ENCODE data around the gene SLC12A7.
A peak's percentile ranks its signal among the peaks of the same experiment; 100 is the strongest.
"Not testable (repeated sequence)": the region's sequence is repeated elsewhere in the genome, so short reads cannot be mapped to it uniquely, and the experiment has no call there.

SLC12A7 gene
- 47.5 to 172 (median 98.1) reads per million in 17 experiments for total RNA-seq

DNA sequence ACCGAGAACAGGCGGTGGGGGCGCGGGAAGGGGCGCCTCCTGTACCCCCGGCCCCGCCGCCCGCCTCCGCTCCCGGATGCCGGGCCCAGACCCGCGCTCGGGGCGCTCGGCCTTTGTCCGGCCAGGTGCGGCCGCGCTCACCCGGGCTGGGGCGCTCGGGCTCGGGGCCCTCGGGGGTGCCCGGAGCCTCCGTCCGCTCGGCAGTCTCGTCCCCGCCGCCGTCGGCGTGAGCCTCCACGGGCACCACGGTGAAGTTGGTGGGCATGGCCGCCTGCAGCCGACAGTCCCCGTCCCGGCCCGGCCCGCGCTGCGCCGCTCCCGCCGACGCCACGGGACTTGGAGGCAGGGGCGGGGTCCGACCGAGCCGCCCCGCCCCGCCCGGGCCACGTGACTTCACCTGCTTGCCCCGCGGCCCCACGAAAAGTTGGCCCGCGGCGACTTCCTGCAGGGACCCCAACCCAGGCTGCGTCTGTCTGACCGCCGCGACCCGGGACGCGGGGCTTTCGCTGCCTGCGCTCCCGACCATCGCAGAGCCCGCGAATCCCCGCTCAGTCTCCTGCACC lies at the start of gene SLC12A7:
TSS of gene SLC12A7 (minus strand) at position 337 of the 563 bp plus-strand sequence. CDS start at position 265, 72 bp downstream.
- peak; percentile 62 to 90 (median 70) for DNase-seq

- DNase-seq: no peak
Observed at GRCh38 chr5:1161108-1161832, 49.4 kb upstream of the SLC12A7 start.

DNA sequence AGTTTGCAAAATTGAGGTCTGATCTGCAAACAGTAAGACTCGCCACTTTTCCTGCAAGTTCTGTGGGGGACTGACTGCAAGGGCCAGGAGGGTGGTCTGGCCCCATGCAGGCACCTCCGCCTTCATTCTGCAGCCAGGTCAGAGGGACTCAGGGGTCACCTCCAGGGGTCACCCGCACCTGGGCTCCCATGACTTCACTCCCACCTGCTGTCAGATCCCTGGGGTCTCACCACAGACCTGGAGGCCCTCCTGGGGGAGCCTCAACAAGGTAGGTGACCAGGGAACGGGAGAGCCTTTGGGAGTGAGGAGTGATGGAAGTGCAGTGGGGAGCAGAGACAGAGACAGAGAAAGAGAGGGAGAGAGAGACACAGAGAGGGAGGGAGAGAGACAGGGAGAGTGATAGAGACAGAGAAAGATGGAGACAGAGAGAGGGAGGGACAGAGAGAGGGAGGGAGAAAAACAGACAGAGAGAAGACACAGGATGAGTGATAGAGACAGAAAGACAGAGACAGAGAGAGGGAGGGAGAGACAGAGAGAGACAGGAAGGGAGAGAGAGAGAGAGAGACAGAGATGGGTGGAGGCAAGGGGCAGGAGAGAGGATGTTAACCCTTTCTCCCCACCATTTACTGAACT lies 48.0 kb upstream of the SLC12A7 start:
- no peak for DNase-seq

DNA sequence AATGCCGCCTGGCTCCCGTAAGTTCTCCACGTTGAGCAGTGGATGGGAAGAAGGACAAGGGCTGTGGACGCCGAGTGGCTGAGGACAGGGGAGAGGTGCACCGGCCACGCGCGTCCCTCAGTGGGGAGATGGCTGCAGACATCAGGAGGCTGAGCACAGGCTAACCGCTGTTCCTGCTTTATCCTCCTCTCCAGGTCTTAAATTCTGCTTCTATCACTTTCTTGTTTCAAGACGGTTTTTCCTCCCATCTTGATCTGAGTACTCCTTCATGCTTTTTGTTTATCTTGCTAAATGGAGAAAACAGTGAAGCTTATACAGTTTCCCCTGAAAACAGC lies 47.4 kb upstream of the SLC12A7 start:
- DNase-seq: no peak

DNA sequence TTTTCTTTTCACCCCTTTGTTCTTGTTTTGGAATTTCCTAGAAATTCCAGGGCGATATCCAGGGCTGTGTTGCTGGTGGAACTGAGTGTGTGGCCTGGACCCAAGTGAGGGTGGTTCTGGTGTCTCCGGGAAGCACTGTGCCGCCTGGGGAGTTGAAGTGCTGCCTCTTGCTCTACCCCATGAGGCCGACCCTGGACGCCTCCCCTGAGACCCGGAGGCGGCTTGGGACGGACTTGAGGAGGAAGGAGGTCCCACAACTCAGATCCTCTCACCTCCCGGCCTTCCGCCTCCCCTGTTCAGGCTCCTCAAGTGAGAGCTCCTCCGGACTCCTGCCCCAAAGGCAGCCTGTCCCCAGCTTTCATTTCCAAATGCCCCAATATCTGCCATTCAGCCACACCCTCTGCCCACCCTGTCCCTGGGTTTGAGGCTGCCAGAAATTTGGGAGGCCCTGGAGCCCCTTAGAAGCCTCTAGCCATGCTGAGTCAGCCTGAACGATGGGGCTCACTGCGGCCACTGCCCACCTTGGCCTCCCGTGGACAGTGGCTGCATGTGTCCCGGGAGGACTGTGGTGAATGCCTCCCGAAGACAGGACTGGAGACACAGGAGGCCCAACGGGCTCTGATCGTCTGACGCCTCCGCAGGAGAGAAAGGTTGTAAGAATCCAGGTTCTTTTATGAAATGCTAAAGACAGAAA lies 46.9 kb upstream of the SLC12A7 start:
- DNase-seq: no peak

DNA sequence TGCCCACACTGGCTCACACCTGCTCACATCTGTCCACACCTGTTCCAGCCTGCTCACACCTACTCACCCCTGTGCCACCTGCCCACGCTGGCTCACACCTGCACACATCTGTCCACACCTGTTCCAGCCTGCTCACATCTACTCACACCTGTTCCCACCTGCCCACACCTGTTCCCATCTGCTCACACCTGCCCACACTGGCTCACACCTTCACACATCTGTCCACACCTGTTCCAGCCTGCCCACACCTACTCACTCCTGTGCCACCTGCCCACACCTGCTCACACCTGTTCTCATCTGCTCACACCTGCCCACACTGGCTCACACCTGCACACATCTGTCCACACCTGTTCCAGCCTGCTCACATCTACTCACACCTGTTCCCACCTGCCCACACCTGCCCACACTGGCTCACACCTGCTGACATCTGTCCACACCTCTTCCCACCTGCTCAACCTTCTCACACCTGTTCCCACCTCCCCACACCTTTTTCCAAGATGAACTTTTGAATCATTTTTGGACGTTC lies 45.7 kb upstream of the SLC12A7 start:
- not testable (repeated sequence) for DNase-seq

GRCh38 chr5:1156754-1157460 lies 45.0 kb upstream of the SLC12A7 start:
- no peak for DNase-seq

- DNase-seq: no peak
Observed at GRCh38 chr5:1156033-1156753, 44.3 kb upstream of the SLC12A7 start.

DNA sequence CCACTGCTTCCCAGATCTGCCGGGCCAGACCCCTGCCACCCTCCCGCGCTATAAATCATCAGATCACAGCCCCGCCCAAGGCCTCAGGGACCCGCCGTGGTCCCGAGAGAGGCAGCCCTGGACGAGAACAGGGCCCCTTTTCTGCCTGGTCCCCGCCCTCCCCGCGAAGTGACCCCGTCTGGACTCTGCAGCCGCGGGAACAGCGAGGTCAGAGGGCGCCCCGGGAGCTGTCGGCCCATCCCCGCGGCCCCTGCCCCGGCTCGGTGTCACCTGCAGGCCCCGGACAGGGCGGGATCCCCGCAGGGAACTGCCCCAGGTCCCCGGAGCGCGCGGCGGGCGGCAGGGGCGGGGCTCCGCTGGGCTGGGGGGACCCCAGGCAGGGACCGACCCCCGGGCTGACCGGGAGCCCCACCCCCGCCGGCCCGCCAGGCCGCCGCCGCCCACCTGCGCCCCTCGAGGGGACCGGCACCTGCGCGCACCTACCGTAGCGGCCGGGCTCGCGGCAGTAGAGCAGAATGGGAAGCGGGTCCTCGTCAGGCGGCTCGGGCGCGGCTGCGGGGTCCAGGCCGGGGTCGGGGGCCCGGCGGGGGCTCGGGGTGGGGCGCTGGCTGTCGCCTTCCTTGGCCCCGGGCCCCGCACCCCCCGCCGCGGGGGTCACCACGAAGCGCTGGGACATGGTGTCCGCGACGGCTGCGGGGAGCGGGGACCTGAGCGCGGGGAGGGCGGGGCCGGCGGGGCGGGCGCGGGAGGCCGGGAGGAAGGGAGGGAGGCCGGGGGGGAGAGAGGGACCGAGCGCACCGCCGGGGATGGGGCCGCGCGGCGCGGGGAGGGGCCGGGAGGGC lies 43.5 kb upstream of the SLC12A7 start:
- no peak for DNase-seq

- DNase-seq: no peak
Observed at GRCh38 chr5:1153428-1153827, 41.6 kb upstream of the SLC12A7 start.

GRCh38 chr5:1152771-1153282 lies 41.0 kb upstream of the SLC12A7 start:
- no peak for DNase-seq

GRCh38 chr5:1152156-1152555 lies 40.3 kb upstream of the SLC12A7 start:
- DNase-seq: no peak

GRCh38 chr5:1151316-1151715 lies 39.5 kb upstream of the SLC12A7 start:
- DNase-seq: no peak

DNA sequence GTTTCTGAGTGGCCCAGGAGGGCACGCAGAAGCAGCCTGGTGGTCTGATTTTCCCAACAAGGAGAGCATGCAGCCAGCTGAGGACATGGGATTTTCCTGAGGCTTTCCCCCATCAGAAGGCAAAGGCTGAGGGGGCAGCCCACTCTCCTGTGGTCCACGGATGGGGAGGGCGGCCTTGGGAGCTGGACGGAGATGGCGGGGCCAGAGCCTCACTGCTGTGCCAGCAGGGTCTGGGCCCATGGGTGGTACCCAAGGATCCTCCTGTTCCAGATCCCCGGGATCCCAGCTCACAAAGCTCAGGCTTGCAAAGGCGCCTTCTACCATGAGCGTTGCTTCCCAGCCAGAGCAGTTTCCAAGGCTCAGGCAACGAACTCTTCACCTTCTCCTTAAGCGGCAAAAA lies 39.0 kb upstream of the SLC12A7 start:
- DNase-seq: no peak

DNA sequence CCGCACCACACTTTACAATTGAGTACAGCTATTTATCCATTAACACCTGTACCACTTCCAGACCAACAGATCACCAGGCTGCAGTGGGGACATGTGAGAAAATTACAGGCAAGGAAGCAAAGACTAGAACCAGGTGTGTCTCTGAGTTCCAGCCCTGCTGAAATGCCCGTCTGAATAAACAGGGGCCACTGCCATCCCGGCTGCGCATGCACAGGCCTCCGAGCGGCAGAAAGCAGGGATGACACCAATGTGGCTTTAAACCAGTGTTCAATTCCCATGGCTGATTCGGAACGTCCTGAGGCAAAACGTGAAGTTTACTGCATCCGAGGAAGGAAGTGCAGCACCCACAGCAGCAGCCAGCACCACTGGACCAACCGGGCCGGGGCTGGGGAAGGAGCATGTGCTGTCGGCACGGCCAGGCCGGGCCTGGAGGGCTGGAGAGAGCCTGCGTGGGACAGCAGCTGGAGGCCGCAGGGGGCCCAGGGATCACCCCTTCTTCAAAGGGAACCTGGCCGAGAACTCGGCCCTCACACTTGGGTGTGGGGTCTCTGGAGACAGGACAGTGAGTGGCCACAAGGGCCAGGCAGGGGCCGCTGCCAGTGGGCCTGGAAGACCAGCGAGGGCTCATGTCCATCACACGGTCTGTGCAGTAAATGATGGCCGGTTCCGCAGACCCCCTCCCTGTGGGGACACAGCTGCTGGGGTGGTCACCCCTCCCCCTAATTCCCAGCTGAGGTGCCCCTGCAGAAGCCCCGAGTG lies 33.0 kb upstream of the SLC12A7 start:
- no peak for DNase-seq

GRCh38 chr5:1144089-1144488 lies 32.2 kb upstream of the SLC12A7 start:
- DNase-seq: no peak

- DNase-seq: no peak
Observed at GRCh38 chr5:1143670-1143951, 31.7 kb upstream of the SLC12A7 start.

DNA sequence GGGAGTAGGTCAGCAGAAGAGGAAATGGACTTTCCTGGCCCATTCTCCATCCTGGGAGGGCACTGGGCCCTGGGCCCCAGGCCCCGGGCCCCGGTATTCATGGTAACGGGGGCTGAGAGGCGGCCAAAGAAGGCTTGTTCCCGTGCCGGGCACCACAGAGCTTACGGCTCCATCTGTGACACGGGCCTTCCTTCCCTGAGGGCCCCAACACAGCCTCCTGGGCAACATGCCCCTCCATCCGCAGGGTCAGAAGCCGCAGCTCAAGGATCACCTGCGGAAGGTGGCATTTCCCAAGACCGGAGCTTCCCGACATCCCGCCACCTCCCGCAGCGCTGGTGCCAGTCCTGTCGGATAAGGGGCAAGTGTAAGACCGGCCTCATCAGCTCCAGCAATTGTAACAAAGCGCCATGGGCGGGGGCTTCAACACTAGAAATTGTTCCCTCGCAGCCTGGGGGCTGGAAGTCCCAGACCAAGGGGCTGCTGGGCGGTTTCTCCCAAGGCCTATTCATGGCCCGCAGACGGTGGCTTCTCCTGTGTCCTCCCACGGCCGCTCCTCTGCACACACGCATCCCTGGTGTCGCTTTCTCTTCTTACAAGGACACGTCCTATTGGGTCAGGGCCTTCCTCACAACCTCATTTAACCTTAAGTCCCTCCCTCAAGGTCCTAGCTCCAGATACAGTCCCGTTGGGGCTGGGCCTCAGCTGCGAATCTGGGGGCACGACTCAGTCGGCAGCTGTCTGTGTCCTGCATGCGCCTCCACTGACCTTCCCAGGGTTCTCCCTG lies 31.2 kb upstream of the SLC12A7 start:
- DNase-seq: no peak

DNA sequence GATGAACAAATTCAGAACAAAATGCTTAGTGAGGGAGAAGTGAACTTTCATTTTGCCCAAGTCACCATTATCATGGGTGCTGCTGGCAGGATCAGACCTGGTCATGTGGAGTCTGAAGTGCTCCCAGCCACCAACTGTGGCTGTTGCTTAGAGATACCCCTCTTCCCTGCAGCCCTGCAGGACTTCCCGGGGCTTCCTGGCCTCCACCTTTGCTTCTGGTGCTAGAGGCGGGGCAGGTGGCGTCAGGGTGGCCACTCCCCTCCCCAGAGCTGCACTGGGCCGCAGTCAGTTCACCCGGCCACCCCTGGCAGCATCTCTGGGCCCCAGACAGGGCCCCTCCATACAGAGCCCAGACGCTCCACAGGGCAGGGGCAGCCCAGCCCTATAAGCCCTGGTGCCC lies 30.0 kb upstream of the SLC12A7 start:
- DNase-seq: no peak

Data from suppressor macrophage (primary cell).